Keratinocyte (primary cell): ENCODE data around the gene RIT2. TPM values are rescaled to one million over a fixed set of nuclear protein-coding genes. Genes with fewer than 3 reads are reported as not detected.

Experiments used
- DNase-seq: peaks from one replicate; pipeline ENCODE4 v3.0.0-alpha.2; 2011; ENCODE audit warnings: low read depth, missing footprints, low spot score
- FAIRE-seq: peaks from 2 replicates; lab custom pipeline; 2011; peaks lifted over from hg19 to GRCh38; lab: Jason Lieb, UNC
- H2AFZ ChIP-seq: 2 replicates; pipeline ENCODE4 v1.6.0; 2012; ENCODE audit warnings: low read length, control low read depth, inconsistent platforms; ENCODE audit not compliant: control insufficient read depth
- H3K27ac ChIP-seq: 2 replicates; pipeline ENCODE4 v1.5.1; 2011; ENCODE audit warnings: low read length; ENCODE audit not compliant: control insufficient read depth, insufficient read depth
- H3K27me3 ChIP-seq: 3 replicates; pipeline ENCODE4 v1.6.0; 2011; ENCODE audit warnings: low read length; ENCODE audit not compliant: control insufficient read depth, insufficient read depth; ENCODE audit errors: extremely low read depth
- H3K36me3 ChIP-seq, 2 experiments: 2 replicates in 1 of 2; 3 replicates in 1 of 2; pipeline ENCODE4 v1.5.1; 2011; ENCODE audit warnings: low read length in 2 of 2, mild to moderate bottlenecking in 1 of 2; ENCODE audit not compliant: control insufficient read depth in 2 of 2, insufficient read depth in 2 of 2; ENCODE audit errors: extremely low read depth in 1 of 2
- H3K4me1 ChIP-seq: 3 replicates; pipeline ENCODE4 v1.5.1; 2011; ENCODE audit warnings: low read length; ENCODE audit not compliant: control insufficient read depth, insufficient read depth; ENCODE audit errors: extremely low read depth
- H3K4me2 ChIP-seq: 3 replicates; pipeline ENCODE4 v1.6.0; 2011; ENCODE audit warnings: low read depth, low read length; ENCODE audit not compliant: control insufficient read depth, insufficient read depth; ENCODE audit errors: extremely low read depth
- H3K4me3 ChIP-seq, 3 experiments: fragments of 200-600 bp in 1 of 3; sonication (generic) in 1 of 3; 2 replicates in 2 of 3; 3 replicates in 1 of 3; pipeline ENCODE4 v1.5.1; 2011 to 2016; ENCODE audit warnings: low read length in 3 of 3, mild to moderate bottlenecking in 3 of 3, control low read depth in 2 of 3, inconsistent platforms in 1 of 3, low read depth in 1 of 3, mixed read lengths in 1 of 3, mixed run types in 1 of 3, moderate library complexity in 1 of 3; ENCODE audit not compliant: control insufficient read depth in 2 of 3, insufficient read depth in 2 of 3; ENCODE audit errors: extremely low read depth in 1 of 3
- H3K79me2 ChIP-seq: 2 replicates; pipeline ENCODE4 v1.6.0; 2012; ENCODE audit warnings: low read length; ENCODE audit not compliant: control insufficient read depth, insufficient read depth
- H3K9ac ChIP-seq: 3 replicates; pipeline ENCODE4 v1.6.0; 2011; ENCODE audit warnings: low read length; ENCODE audit not compliant: control insufficient read depth, insufficient read depth; ENCODE audit errors: extremely low read depth
- H3K9me1 ChIP-seq: 3 replicates; pipeline ENCODE4 v1.6.0; 2011; ENCODE audit warnings: low read length; ENCODE audit not compliant: control insufficient read depth, insufficient read depth; ENCODE audit errors: extremely low read depth
- H3K9me3 ChIP-seq: 2 replicates; pipeline ENCODE4 v1.5.1; 2012; ENCODE audit warnings: low read depth, low read length; ENCODE audit not compliant: control insufficient read depth
- H4K20me1 ChIP-seq: 3 replicates; pipeline ENCODE4 v1.6.0; 2011; ENCODE audit warnings: low read length; ENCODE audit not compliant: control insufficient read depth, insufficient read depth; ENCODE audit errors: extremely low read depth
- EZH2 ChIP-seq: IDR thresholded peaks from one replicate; pipeline ENCODE4 v1.6.1; 2012; ENCODE audit warnings: inconsistent platforms, mild to moderate bottlenecking, low read length, moderate library complexity
- dilution Hi-C: fragments of 300-500 bp; cut with MboI; formaldehyde crosslinking; loops from one replicate; pipeline ENCODE4 v1.7.0; 2020; ENCODE audit warnings: low sequenced_read_pairs; ENCODE audit not compliant: extremely low pct_ligation_motif_present
- polyA plus RNA-seq, 5 experiments: library from polyadenylated mRNA; depleted of rRNA in 3 of 5; stranded (reverse) in 3 of 5; stranded (forward) in 1 of 5; unstranded in 1 of 5; fragments of >200 nt; gene quantifications; 1 replicate in 1 of 5; 2 replicates in 3 of 5; 3 replicates in 1 of 5; pipeline versions ENCODE4 v1.2.1 to v1.2.3, GENCODE V29; 2011 to 2012; ENCODE audit warnings: missing spikeins in 2 of 5, low read depth in 1 of 5, low replicate concordance in 1 of 5
- TF ChIP-seq, protein P1 (sequence below), 3 experiments: IDR thresholded peaks in 1 of 3; conservative IDR thresholded peaks in 1 of 3; optimal IDR thresholded peaks in 1 of 3; 2 replicates in 2 of 3; 3 replicates in 1 of 3; pipeline versions ENCODE3 to v1.5.1; 2011; ENCODE audit warnings: low read length in 3 of 3, mild to moderate bottlenecking in 3 of 3, moderate library complexity in 2 of 3, control low read depth in 1 of 3, inconsistent platforms in 1 of 3; ENCODE audit not compliant: insufficient read depth in 2 of 3; ENCODE audit errors: extremely low read depth in 1 of 3

Gene RIT2
- polyA plus RNA-seq, 1 donor (not counting 4 experiments of a cell fraction or from before 2014, with no cell fraction given), result not detected

DNA sequence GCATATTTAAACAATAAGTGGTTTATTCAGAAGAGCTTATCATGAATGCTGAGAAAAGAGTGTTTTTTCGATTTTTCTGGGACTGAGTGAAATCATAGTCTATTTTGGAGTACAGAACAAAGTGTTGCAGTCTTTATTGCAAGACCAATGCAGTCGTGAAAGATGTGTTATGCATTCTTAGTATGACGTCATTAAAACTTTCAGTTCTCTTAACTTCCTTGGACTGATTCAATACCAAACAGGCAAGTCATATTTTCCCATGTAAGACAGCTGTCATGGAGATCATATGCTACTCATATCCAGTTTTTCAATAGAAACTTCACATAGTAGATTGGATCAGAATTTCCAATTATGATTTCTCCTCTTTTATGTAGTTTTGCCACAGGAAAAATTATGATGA, 92.6 kb downstream of the RIT2 start:
- no peak overlapping the region for H3K4me3 ChIP-seq
- no peak for DNase-seq
- H2AFZ ChIP-seq, result no peak overlapping the region
- no peaks in the 10 kb centered on the region for H3K36me3 ChIP-seq
- TF ChIP-seq, protein P1, sequence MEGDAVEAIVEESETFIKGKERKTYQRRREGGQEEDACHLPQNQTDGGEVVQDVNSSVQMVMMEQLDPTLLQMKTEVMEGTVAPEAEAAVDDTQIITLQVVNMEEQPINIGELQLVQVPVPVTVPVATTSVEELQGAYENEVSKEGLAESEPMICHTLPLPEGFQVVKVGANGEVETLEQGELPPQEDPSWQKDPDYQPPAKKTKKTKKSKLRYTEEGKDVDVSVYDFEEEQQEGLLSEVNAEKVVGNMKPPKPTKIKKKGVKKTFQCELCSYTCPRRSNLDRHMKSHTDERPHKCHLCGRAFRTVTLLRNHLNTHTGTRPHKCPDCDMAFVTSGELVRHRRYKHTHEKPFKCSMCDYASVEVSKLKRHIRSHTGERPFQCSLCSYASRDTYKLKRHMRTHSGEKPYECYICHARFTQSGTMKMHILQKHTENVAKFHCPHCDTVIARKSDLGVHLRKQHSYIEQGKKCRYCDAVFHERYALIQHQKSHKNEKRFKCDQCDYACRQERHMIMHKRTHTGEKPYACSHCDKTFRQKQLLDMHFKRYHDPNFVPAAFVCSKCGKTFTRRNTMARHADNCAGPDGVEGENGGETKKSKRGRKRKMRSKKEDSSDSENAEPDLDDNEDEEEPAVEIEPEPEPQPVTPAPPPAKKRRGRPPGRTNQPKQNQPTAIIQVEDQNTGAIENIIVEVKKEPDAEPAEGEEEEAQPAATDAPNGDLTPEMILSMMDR (optimal IDR thresholded peaks at IDR 0.05 in 1 of 3, IDR thresholded peaks at IDR 0.05 in 1 of 3, conservative IDR thresholded peaks at IDR 0.05 in 1 of 3; ENCODE audit: extremely low read depth in 1 of 3, insufficient read depth in 2 of 3, low read length in 3 of 3), result no peak
- TF ChIP-seq EZH2, result no peak
- H3K9me1 ChIP-seq, result no peaks in the 10 kb centered on the region
- no peaks in the 10 kb centered on the region for H3K4me1 ChIP-seq
- dilution Hi-C loops, result no loop called here
- H3K27ac ChIP-seq, result no peak overlapping the region
- FAIRE-seq, result no peak
- H3K27me3 ChIP-seq, result no peaks in the 10 kb centered on the region
- no peak overlapping the region for H3K9ac ChIP-seq
- no peak overlapping the region for H3K4me2 ChIP-seq
- no peaks in the 10 kb centered on the region for H3K79me2 ChIP-seq
- no peaks in the 10 kb centered on the region for H4K20me1 ChIP-seq
- H3K9me3 ChIP-seq, result no peaks in the 10 kb centered on the region

DNA sequence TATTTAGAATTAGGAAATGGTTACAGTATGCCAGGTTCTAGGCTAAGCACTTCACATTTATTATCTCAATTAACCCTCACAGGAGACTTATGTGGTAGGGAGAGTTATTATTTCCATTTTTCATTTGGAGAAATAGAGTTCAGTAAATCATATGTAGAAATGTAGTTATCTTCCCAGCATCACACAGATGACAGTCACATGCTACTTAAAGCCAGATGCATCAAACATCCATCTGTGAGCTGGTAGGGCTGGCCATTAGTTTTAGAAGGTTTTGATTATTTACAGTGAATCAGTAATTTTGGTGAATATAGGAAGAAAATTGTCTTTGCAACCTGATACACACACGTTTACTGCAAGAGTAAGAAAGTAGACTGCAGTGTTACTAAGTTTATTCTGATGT, 97.9 kb downstream of the RIT2 start:
- TF ChIP-seq, protein P1 (optimal IDR thresholded peaks at IDR 0.05 in 1 of 3, IDR thresholded peaks at IDR 0.05 in 1 of 3, conservative IDR thresholded peaks at IDR 0.05 in 1 of 3; ENCODE audit: extremely low read depth in 1 of 3, insufficient read depth in 2 of 3, low read length in 3 of 3), result no peak
- no peak for TF ChIP-seq EZH2
- FAIRE-seq (no peak), DNase-seq (no peak)
- H3K9ac ChIP-seq, result no peak overlapping the region
- H3K4me2 ChIP-seq, result no peak overlapping the region
- no peaks in the 10 kb centered on the region for H4K20me1 ChIP-seq
- no peaks in the 10 kb centered on the region for H3K79me2 ChIP-seq
- H2AFZ ChIP-seq, result no peak overlapping the region
- H3K9me3 ChIP-seq, result no peaks in the 10 kb centered on the region
- no peaks in the 10 kb centered on the region for H3K4me1 ChIP-seq
- H3K4me3 ChIP-seq, result no peak overlapping the region
- H3K27ac ChIP-seq, result no peak overlapping the region
- dilution Hi-C loops, result no loop called here
- no peaks in the 10 kb centered on the region for H3K9me1 ChIP-seq
- H3K36me3 ChIP-seq, result no peaks in the 10 kb centered on the region
- H3K27me3 ChIP-seq, result no peaks in the 10 kb centered on the region
